Limb (tissue), 2 donors: ENCODE measurements around the gene EIF3F.
"Not testable (repeated sequence)": the region's sequence is repeated elsewhere in the genome, so short reads cannot be mapped to it uniquely, and the experiment has no call there.

Experiments
- DNase-seq, 2 donors: peaks; one replicate each; pipeline ENCODE4 v3.0.0-alpha.2; 2016; ENCODE audit errors: extremely low spot score in 2 of 2

EIF3F gene

GRCh38 chr11:7987560-7987883 is 385 bp downstream of the EIF3F start:
- not testable (repeated sequence) for DNase-seq

GRCh38 chr11:7994581-7995278 is 7.6 kb downstream of the EIF3F start:
- no peak for DNase-seq

GRCh38 chr11:7999795-8000194 is 12.7 kb downstream of the EIF3F start:
- no peak for DNase-seq

GRCh38 chr11:8000390-8000789 is 13.3 kb downstream of the EIF3F start:
- no peak for DNase-seq

- DNase-seq, result no peak
Observed at GRCh38 chr11:8002676-8003075, 15.5 kb downstream of the EIF3F start.

GRCh38 chr11:8003187-8003586 is 16.1 kb downstream of the EIF3F start:
- no peak for DNase-seq

GRCh38 chr11:8004008-8004407 is 16.9 kb downstream of the EIF3F start:
- no peak for DNase-seq

- DNase-seq, result no peak
Observed at GRCh38 chr11:8005556-8005955, 18.4 kb downstream of the EIF3F start.

- peak; percentile 59 to 65 for DNase-seq
Observed at GRCh38 chr11:8006349-8006977, 19.3 kb downstream of the EIF3F start.

- DNase-seq, result no peak
Observed at GRCh38 chr11:8008212-8008611, 21.1 kb downstream of the EIF3F start.

- DNase-seq, result no peak
Observed at GRCh38 chr11:8009856-8010255, 22.7 kb downstream of the EIF3F start.

GRCh38 chr11:8011371-8011770 is 24.2 kb downstream of the EIF3F start:
- no peak for DNase-seq

- no peak for DNase-seq
Observed at GRCh38 chr11:8011981-8012444, 24.9 kb downstream of the EIF3F start.

GRCh38 chr11:8013833-8014232 is 26.7 kb downstream of the EIF3F start:
- no peak for DNase-seq

- DNase-seq, result no peak
Observed at GRCh38 chr11:8015753-8016239, 28.7 kb downstream of the EIF3F start.

GRCh38 chr11:8016440-8016839 is 29.3 kb downstream of the EIF3F start:
- DNase-seq, result peak in 1 of 2 donors; percentile 10

- DNase-seq, result peak in 1 of 2 donors; percentile 18
Observed at GRCh38 chr11:8017071-8017470, 29.9 kb downstream of the EIF3F start.

- DNase-seq, result peak in 1 of 2 donors; percentile 8
Observed at GRCh38 chr11:8017894-8018483, 30.9 kb downstream of the EIF3F start.

- DNase-seq, result peak; percentile 53 to 85
Observed at GRCh38 chr11:8018484-8019313, 31.6 kb downstream of the EIF3F start.

GRCh38 chr11:8019314-8020243 is 32.4 kb downstream of the EIF3F start:
- peak in 1 of 2 donors; percentile 66 for DNase-seq

- DNase-seq, result peak in 1 of 2 donors; percentile 23
Observed at GRCh38 chr11:8020244-8020597, 33.1 kb downstream of the EIF3F start.
